SW480 (cell line): ENCODE measurements around the gene SLC39A10.
"Not testable (repeated sequence)": the region's sequence is repeated elsewhere in the genome, so short reads cannot be mapped to it uniquely, and the experiment has no call there.

Experiments
- DNase-seq: peaks from one replicate; pipeline ENCODE4 v3.0.0-alpha.2; 2016; ENCODE audit warnings: low spot score

Gene SLC39A10

GRCh38 chr2:195674491-195675221 lies 17.6 kb downstream of the SLC39A10 start:
- DNase-seq, result no peak

GRCh38 chr2:195675783-195676427 lies 18.9 kb downstream of the SLC39A10 start:
- DNase-seq, result no peak

- no peak for DNase-seq
Observed at GRCh38 chr2:195677290-195677689, 20.3 kb downstream of the SLC39A10 start.

GRCh38 chr2:195677884-195678283 lies 20.9 kb downstream of the SLC39A10 start:
- no peak for DNase-seq

GRCh38 chr2:195682077-195682476 lies 25.1 kb downstream of the SLC39A10 start:
- no peak for DNase-seq

- DNase-seq, result no peak
Observed at GRCh38 chr2:195683174-195683573, 26.1 kb downstream of the SLC39A10 start.

- DNase-seq, result no peak
Observed at GRCh38 chr2:195686564-195686963, 29.5 kb downstream of the SLC39A10 start.

- DNase-seq, result no peak
Observed at GRCh38 chr2:195687320-195688086, 30.5 kb downstream of the SLC39A10 start.

- DNase-seq, result not testable (repeated sequence)
Observed at GRCh38 chr2:195692531-195692930, 35.5 kb downstream of the SLC39A10 start.

GRCh38 chr2:195694553-195694952 lies 37.5 kb downstream of the SLC39A10 start:
- no peak for DNase-seq

GRCh38 chr2:195695002-195695631 lies 38.1 kb downstream of the SLC39A10 start:
- no peak for DNase-seq

- no peak for DNase-seq
Observed at GRCh38 chr2:195696012-195696411, 39.0 kb downstream of the SLC39A10 start.

GRCh38 chr2:195697681-195698220 lies 40.7 kb downstream of the SLC39A10 start:
- no peak for DNase-seq

GRCh38 chr2:195700480-195700879 lies 43.5 kb downstream of the SLC39A10 start:
- DNase-seq, result no peak

- no peak for DNase-seq
Observed at GRCh38 chr2:195706161-195706900, 49.3 kb downstream of the SLC39A10 start.

- no peak for DNase-seq
Observed at GRCh38 chr2:195709901-195710806, 53.1 kb downstream of the SLC39A10 start.

- no peak for DNase-seq
Observed at GRCh38 chr2:195711478-195711877, 54.5 kb downstream of the SLC39A10 start.

GRCh38 chr2:195716466-195716865 lies 59.4 kb downstream of the SLC39A10 start:
- no peak for DNase-seq

- peak; percentile 5 for DNase-seq
Observed at GRCh38 chr2:195721042-195721441, 64.0 kb downstream of the SLC39A10 start.

GRCh38 chr2:195722075-195722474 lies 65.0 kb downstream of the SLC39A10 start:
- no peak for DNase-seq
